HG03175 (cell line): ENCODE data around the gene EBF4.
"Not testable (repeated sequence)": the region's sequence is repeated elsewhere in the genome, so short reads cannot be mapped to it uniquely, and the experiment has no call there.

Experiments
- ATAC-seq: cut with Tn5 transposase; IDR thresholded peaks from one replicate; pipeline ENCODE4 v1.9.1; 2021; ENCODE audit warnings: mild to moderate bottlenecking, moderate library complexity; ENCODE audit not compliant: unreplicated experiment

The EBF4 gene

GRCh38 chr20:2807929-2808328 lies 115.3 kb downstream of the EBF4 start:
- not testable (repeated sequence) for ATAC-seq

GRCh38 chr20:2809690-2810089 lies 117.1 kb downstream of the EBF4 start:
- ATAC-seq: no peak
